IPS DF 4.7 (cell line): Measurements from ENCODE around the gene PPP3CB.

Experiments
- DNase-seq: peaks from one replicate; pipeline ENCODE4 v3.0.0-alpha.2; 2013; ENCODE audit warnings: low spot score; ENCODE audit errors: extremely low read depth

PPP3CB gene

GRCh38 chr10:73495884-73496674 lies at the start of gene PPP3CB:
Gene PPP3CB, minus strand, starts transcription at chr10:73496024. Its CDS starts 135 bp downstream, at chr10:73495889.
- peak; percentile 58 for DNase-seq

- DNase-seq = no peak
Measured at GRCh38 chr10:73545357-73545756, 49.5 kb upstream of the PPP3CB start.

- no peak for DNase-seq
Measured at GRCh38 chr10:73537709-73538108, 41.9 kb upstream of the PPP3CB start.

DNA sequence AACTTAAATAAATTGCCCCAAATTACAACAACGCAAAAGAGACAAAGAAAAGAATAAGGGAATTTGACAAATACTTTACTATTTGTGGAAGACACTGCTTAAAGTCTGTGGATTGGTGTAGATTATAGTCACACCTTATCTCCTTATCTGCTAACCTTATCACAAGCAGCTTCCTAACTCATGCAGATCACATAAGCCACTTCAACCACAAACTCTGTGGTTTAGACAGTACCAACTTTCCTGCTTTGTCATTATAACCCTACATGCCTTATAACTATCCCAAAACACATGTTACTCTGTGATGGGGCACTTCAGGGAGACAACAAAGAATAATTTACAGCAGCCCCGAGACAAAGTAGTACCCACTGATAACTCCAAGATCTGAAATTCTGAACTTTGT lies 41.5 kb upstream of the PPP3CB start:
- no peak for DNase-seq

DNA sequence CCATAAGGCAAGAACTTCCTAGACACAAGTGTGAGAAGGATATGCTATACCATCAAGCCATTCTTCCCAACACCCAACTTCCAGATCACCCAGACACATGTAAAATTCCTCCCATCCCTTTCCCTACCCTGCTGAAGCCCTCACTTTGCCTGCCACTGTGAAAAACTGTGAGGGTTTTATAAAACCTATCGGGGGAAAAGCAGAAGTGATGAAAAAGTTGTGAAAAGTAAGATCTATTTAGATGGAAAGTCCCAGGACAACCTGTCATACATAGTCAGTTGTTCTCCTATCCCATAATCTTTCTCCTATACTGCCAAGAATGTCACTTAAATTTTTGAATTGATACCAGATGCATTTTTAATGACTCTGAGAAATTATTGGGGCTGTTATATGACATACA lies 39.0 kb upstream of the PPP3CB start:
- no peak for DNase-seq

DNA sequence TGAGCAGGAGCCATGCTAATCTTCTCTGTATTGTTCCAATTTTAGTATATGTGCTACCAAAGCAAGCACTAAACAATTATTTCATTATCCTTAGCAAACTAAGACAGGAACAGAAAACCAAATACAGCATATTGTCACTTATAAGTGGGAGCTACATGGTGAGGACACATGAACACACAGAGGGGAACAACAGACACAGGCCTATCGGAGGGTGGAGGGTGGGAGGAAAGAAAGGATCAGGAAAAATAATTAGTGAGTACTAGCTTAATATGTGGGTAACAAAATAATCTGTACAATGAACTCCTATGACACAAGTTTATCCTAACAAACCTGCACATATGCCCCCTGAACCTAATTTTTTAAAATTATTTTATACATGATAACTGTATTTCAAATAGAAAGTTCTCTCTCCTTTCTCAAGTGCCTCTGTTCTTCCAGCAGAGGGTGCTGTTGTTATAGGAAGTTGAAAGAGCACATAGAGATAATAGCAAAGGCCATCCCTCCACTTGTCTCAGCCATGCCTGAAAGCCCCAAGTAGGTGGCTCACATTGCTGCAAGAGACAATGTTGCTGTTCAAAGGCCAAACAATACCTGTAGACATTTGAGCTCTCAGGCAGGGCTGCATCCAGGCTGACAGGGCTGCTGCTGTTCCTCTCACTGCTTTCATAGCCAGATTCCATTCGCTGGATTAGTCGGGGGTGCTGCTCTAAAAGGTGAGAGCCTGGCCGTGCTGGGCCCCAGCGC lies 33.4 kb upstream of the PPP3CB start:
- DNase-seq = peak; percentile 46

- DNase-seq = no peak
Measured at GRCh38 chr10:73522263-73522662, 26.4 kb upstream of the PPP3CB start.

- DNase-seq = no peak
Measured at GRCh38 chr10:73519336-73519735, 23.5 kb upstream of the PPP3CB start.

DNA sequence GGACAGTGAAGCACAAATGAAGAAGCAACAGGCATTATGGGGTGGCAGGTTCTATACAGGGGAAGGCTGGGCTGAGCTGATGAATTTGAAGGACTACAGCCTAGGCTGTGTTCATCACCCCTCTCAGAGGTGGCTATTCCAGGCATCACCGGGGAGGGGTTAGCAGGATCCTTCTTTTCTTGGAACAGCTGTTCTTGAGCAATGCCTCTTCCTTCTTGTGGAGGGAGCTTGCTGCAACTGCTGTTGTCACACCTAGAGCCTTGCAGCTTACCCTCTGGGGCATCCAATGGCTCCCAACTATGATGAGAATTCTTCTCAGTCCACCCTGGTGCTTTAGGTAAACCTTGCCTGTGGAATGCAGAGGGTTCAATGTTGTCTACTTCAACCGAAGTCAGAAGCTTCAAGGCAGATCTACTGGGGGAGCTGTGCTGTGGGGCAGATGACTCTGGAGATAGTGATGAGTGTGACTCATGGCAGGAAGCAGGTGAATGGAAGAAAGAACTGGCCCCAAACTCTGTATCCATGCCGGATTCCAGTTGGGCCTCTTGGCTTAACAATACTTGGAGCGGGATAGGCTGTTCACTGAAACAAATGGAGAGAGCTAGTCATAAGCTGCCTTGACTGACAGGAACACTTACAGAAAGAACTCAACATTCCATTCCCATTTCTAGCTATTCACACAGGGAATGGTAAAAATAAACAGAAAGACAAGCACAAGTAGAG lies 21.5 kb upstream of the PPP3CB start:
- no peak for DNase-seq

GRCh38 chr10:73512207-73512743 lies 16.5 kb upstream of the PPP3CB start:
- DNase-seq = no peak

GRCh38 chr10:73509695-73510094 lies 13.9 kb upstream of the PPP3CB start:
- DNase-seq = no peak

DNA sequence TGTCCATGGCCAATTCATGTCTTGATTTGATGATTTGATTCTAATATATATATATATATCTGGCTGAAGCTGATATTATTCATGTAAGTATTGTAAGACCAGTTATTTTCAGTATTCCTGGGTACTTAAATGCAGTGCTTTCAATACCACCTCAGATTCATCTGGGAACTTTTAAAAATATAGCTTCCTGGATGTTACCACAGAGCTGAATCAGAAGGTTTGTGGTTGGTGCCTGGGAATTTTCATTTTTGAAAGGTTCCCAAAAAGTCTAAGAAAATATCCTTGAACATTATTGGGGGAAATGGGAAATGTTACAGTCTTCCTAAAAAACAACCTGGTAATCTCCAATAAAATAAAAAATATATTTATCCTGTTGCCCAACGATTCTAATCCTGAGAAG lies 10.7 kb upstream of the PPP3CB start:
- no peak for DNase-seq

DNA sequence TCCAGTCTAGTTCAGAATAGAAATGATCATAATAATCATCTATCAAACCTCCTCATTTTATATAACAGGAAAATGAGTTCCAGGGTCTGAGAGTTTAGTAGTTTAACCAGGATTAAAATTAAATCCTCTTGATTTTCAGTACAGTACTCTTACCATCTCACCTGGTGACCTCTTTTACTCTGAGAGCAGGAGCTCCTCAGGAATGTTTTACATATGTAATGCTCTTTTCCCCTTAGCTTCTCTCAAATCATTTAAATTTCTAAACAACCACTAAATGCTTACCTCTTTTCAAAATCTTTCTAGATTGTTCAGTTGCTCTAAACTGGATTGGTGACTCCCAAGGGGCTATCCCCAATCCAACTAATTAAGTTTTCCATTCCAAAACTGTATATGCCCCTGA lies 10.2 kb upstream of the PPP3CB start:
- DNase-seq = no peak

DNA sequence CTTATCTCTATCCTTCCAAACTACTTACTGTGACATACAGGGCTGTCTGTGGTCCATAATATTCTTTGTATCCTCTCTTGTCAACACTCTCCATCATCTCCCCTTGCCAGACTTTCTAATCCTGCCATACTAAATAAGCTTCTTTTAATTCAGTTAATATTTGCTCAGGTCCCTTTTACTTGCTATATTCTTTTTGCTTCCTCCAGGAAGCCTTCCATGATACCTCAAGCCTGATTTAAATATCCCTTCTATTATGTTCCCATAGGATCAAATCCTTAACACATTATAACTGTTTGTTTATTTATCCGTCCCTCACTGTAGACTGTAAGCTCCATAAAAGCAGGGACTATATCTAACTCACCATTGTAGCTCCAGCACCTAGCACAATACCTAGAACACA lies 7.2 kb upstream of the PPP3CB start:
- no peak for DNase-seq

DNA sequence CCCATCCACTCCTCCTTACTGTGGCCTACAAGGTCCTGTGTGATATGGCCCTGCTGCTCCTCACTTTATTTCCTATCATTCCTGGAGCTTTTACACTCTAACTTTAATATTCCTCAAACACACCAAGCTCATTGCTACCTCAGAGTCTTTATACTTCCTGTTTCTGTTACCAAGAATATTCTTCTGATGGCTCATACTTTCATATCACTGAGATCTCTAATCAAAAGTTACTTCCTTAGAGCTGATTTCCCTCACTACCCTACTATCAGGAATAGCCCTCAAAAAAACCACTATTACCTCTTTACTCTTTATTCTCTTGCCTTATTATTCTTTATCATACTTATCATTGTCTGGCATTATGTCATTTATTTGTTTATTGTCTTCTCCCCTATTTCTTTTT lies 5.8 kb upstream of the PPP3CB start:
- no peak for DNase-seq

DNA sequence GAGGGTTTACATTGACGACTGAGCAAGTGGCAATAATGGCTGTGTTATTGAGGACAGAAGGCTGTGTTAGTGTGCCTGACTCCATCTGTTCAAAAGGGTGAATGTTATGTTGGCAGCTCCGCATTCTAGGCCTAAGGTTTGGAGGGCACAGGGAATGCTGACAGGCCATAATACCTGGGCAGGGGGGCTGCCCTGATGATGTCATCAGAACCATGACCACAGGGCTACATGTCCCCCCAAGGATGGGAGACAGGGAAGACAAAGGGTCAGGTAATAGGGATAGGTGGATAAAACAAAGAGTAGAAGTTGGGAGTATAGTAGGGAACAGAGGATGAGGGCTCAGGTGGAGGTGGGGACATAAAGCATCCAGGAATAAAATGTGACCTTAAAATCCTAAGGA lies 1.8 kb upstream of the PPP3CB start:
- DNase-seq = no peak

DNA sequence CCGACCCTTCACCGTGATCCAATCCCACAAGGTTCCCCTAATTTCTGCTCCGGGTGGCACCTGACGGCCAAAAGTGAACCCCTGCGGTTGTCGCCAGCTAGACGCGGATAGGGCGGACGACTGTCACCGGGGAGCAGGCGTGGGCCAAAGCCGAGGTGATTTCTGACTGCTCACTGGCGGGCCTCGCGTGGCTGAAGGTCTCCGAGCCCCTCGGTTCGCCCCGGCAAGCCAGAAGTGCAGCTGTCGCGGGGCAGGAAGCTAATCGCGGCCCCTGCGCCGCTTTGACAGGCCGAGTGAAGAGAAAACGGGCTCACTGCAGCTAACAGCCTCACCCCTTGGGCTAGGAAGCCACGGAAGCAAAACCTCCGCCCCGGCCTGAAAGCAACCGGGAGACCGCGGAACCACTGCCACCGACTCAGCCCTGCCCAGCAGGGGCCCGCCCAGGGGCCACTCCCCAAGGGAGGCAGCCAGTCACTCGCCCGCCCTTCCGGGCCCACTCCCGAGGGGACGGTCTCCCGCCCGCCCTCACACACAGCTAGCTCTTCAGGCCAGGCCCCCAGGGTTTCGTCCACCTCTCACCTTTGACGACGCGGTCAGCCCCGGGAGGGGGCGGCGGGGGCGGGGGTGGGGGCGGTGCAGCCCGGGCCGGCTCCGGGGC lies 469 bp downstream of the PPP3CB start:
- no peak for DNase-seq

- no peak for DNase-seq
Measured at GRCh38 chr10:73494877-73495225, 973 bp downstream of the PPP3CB start.

GRCh38 chr10:73494213-73494612 lies 1.6 kb downstream of the PPP3CB start:
- DNase-seq = no peak

DNA sequence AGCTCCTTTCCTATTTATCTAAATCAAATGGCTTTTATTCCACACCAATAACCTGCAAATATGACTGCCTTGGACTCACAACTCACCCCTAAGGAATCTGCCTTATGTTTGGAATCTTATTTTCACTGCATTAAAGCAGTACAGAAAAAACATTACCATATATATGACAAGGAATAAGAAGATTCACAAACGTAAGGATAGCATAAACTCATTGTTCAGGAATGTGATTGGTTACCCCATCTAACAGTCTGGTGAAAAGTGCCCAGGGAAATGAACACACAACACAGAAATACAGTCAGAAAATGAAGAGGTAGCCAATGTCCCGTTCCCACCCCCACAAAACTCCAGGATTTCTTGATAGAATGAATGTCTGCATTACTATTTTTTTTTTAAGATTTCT lies 2.0 kb downstream of the PPP3CB start:
- DNase-seq = no peak

DNA sequence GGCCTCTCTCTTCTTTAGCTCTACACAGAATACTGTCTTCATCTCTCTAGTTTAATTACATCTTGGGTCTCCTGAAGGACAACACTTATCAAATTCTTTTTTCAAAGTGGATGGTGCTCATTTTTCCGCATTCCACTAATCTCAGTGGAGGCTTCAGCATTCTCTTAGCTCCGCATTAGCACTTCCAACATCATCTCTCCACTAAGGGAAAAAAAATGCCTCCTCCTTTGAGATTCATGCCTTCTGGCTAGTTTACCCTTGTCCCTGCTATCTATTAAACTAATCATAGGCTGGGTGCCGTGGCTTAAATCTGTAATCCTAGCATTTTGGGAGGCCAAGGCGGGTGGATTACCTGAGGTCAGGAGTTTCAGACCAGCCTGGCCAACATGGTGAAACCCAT lies 9.2 kb downstream of the PPP3CB start:
- no peak for DNase-seq

DNA sequence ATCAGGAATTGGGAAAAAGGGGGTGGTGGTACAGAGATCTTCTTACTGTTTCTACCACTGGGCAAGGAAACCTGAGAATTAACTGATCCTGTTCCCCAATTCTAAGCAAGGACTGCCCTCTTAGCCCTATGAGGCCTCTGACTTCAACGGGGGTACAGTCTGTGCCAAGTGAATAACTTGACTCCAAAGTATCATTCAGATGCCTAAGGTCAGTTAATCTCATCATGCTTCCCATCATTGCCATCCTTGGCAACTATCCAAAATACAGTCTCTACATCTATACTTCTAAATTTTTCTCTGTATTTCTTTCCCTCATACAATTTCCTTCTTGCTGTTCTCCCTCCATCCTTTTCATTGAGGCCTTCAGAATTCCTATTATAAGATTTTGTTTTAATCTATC lies 10.5 kb downstream of the PPP3CB start:
- DNase-seq = no peak
